ENCODE measurements around the gene MPV17. TPM values are rescaled to one million over a fixed set of nuclear protein-coding genes. Genes with fewer than 3 reads are reported as not detected.
A peak's percentile ranks its signal among the peaks of the same experiment; 100 is the strongest.

MPV17 gene
- total RNA-seq, 8 experiments from 2014 or later = 36.7 to 141 (median 68.9) TPM

- in situ Hi-C loops (cut with MboI; ENCODE audit: low pct_unique_long_range_greater_than_20kb in 2 of 9, low sequenced_read_pairs in 9 of 9, unreplicated experiment in 9 of 9) = no loop called here
- Histone ChIP-seq H3K4me1 (replicated peaks in 1 of 2) (no peaks in the 10 kb centered on the region), H3K4me3 (no peak overlapping the region), H3K27ac (no peak overlapping the region)
- 50 to 100% (median 83%) methylated on average over 1 to 5 of the region's 8 CpGs; no CpG with 5 or more reads in 4 of the 10 experiments for WGBS, 10 experiments
- ATAC-seq (replicated peaks in 6 of 8) = no peak
Observed at GRCh38 chr2:27315122-27315521, 7.8 kb downstream of the MPV17 start.

- Histone ChIP-seq H3K27ac (no peak overlapping the region), H3K4me3 (no peak overlapping the region), H3K4me1 (replicated peaks in 1 of 2) (no peaks in the 10 kb centered on the region)
- 65 to 100% (median 100%) methylated on average over 1 to 4 of the region's 9 CpGs; no CpG with 5 or more reads in 3 of the 10 experiments for WGBS, 10 experiments
- ATAC-seq (replicated peaks in 6 of 8) = peak in 1 of 8 experiments; percentile 4
- in situ Hi-C loops (cut with MboI; ENCODE audit: low pct_unique_long_range_greater_than_20kb in 2 of 9, low sequenced_read_pairs in 9 of 9, unreplicated experiment in 9 of 9) = no loop called here
Observed at GRCh38 chr2:27314709-27315108, 8.2 kb downstream of the MPV17 start.

GRCh38 chr2:27313882-27314645 is 8.8 kb downstream of the MPV17 start:
- Histone ChIP-seq H3K27ac (no peak overlapping the region), H3K4me3 (no peak overlapping the region), H3K4me1 (replicated peaks in 1 of 2) (no peaks in the 10 kb centered on the region)
- WGBS, 10 experiments = 84 to 100% (median 95%) methylated on average over 1 to 5 of the region's 8 CpGs; no CpG with 5 or more reads in 2 of the 10 experiments
- ATAC-seq (replicated peaks in 6 of 8) = no peak
- in situ Hi-C loops (cut with MboI; ENCODE audit: low pct_unique_long_range_greater_than_20kb in 2 of 9, low sequenced_read_pairs in 9 of 9, unreplicated experiment in 9 of 9) = no loop called here

- no peak for ATAC-seq (replicated peaks in 6 of 8)
- H3K4me1 ChIP-seq (replicated peaks in 1 of 2) = peaks cover 7 to 11% of the 10 kb centered on the region in 2 donors
- no peak overlapping the region for H3K27ac ChIP-seq
- in situ Hi-C loops (cut with MboI; ENCODE audit: low pct_unique_long_range_greater_than_20kb in 2 of 9, low sequenced_read_pairs in 9 of 9, unreplicated experiment in 9 of 9) = no loop called here
- WGBS, 10 experiments = 91 to 100% (median 100%) methylated on average over 1 of the region's 3 CpGs; no CpG with 5 or more reads in 7 of the 10 experiments
- no peak overlapping the region for H3K4me3 ChIP-seq
Observed at GRCh38 chr2:27312152-27312551, 10.7 kb downstream of the MPV17 start.

- ATAC-seq (replicated peaks in 6 of 8) = no peak
- Histone ChIP-seq H3K4me3 (no peak overlapping the region), H3K27ac (no peak overlapping the region), H3K4me1 (replicated peaks in 1 of 2) (peaks cover 11 to 20% of the 10 kb centered on the region in 2 donors)
- WGBS, 10 experiments = 94 to 100% (median 100%) methylated on average over 1 to 5 of the region's 6 CpGs; no CpG with 5 or more reads in 3 of the 10 experiments
- in situ Hi-C loops (cut with MboI; ENCODE audit: low pct_unique_long_range_greater_than_20kb in 2 of 9, low sequenced_read_pairs in 9 of 9, unreplicated experiment in 9 of 9) = no loop called here
Observed at GRCh38 chr2:27309651-27310050, 13.2 kb downstream of the MPV17 start.

GRCh38 chr2:27308359-27308881 is 14.5 kb downstream of the MPV17 start, which contains the start of gene UCN:
UCN (minus strand) TSS chr2:27308445; CDS start chr2:27307895, 550 bp downstream.
- Histone ChIP-seq H3K4me3 (peak within 1 kb of the TSS in 4 of 5 donors; percentile 5 to 20 (median 11)), H3K27ac (no peak within 1 kb of the TSS), H3K4me1 (replicated peaks in 1 of 2) (peaks cover 11 to 20% of the 10 kb centered on the region in 2 donors)
- 12 to 80% (median 25%) methylated on average over 1 to 9 of the region's 25 CpGs; no CpG with 5 or more reads in 5 of the 10 experiments for WGBS, 10 experiments
- in situ Hi-C loops (cut with MboI; ENCODE audit: low pct_unique_long_range_greater_than_20kb in 2 of 9, low sequenced_read_pairs in 9 of 9, unreplicated experiment in 9 of 9) = no loop called here
- peak; percentile 50 to 79 (median 74) for ATAC-seq (replicated peaks in 6 of 8)

- WGBS, 10 experiments = 7 to 20% (median 15%) methylated on average over 2 to 11 of the region's 75 CpGs; no CpG with 5 or more reads in 6 of the 10 experiments
- in situ Hi-C loops (cut with MboI; ENCODE audit: low pct_unique_long_range_greater_than_20kb in 2 of 9, low sequenced_read_pairs in 9 of 9, unreplicated experiment in 9 of 9) = no loop called here
- ATAC-seq (replicated peaks in 6 of 8) = peak; percentile 8 to 79 (median 76)
- no peak overlapping the region for H3K27ac ChIP-seq
- peak overlapping the region in 4 of 5 donors; percentile 5 to 20 (median 11) for H3K4me3 ChIP-seq
- peaks cover 11 to 20% of the 10 kb centered on the region in 2 donors for H3K4me1 ChIP-seq (replicated peaks in 1 of 2)
Observed at GRCh38 chr2:27307545-27308358, 15.1 kb downstream of the MPV17 start.

GRCh38 chr2:27307287-27307544 is 15.7 kb downstream of the MPV17 start:
- ATAC-seq (replicated peaks in 6 of 8) = no peak
- no CpG with 5 or more reads among the region's 14 CpGs for WGBS, 10 experiments
- Histone ChIP-seq H3K27ac (no peak overlapping the region), H3K4me3 (peak overlapping the region in 3 of 5 donors; percentile 5 to 20 (median 13)), H3K4me1 (replicated peaks in 1 of 2) (peaks cover 11 to 20% of the 10 kb centered on the region in 2 donors)
- in situ Hi-C loops (cut with MboI; ENCODE audit: low pct_unique_long_range_greater_than_20kb in 2 of 9, low sequenced_read_pairs in 9 of 9, unreplicated experiment in 9 of 9) = no loop called here

- WGBS, 10 experiments = 26% methylated on average over 3 of the region's 51 CpGs; no CpG with 5 or more reads in 9 of the 10 experiments
- peak in 6 of 8 experiments; percentile 7 to 17 (median 14) for ATAC-seq (replicated peaks in 6 of 8)
- Histone ChIP-seq H3K4me1 (replicated peaks in 1 of 2) (peaks cover 11 to 20% of the 10 kb centered on the region in 2 donors), H3K27ac (no peak overlapping the region), H3K4me3 (no peak overlapping the region)
- in situ Hi-C loops (cut with MboI; ENCODE audit: low pct_unique_long_range_greater_than_20kb in 2 of 9, low sequenced_read_pairs in 9 of 9, unreplicated experiment in 9 of 9) = no loop called here
Observed at GRCh38 chr2:27306573-27307286, 16.2 kb downstream of the MPV17 start.

- in situ Hi-C loops (cut with MboI; ENCODE audit: low pct_unique_long_range_greater_than_20kb in 2 of 9, low sequenced_read_pairs in 9 of 9, unreplicated experiment in 9 of 9) = no loop called here
- Histone ChIP-seq H3K27ac (no peak overlapping the region), H3K4me1 (replicated peaks in 1 of 2) (peaks cover 11 to 20% of the 10 kb centered on the region in 2 donors), H3K4me3 (no peak overlapping the region)
- ATAC-seq (replicated peaks in 6 of 8) = no peak
- WGBS, 10 experiments = 68% methylated on average over 20 of the region's 26 CpGs; no CpG with 5 or more reads in 9 of the 10 experiments
Observed at GRCh38 chr2:27306136-27306535, 16.8 kb downstream of the MPV17 start.

GRCh38 chr2:27305516-27305915 is 17.4 kb downstream of the MPV17 start:
- ATAC-seq (replicated peaks in 6 of 8) = no peak
- 40 to 100% (median 86%) methylated on average over 1 to 9 of the region's 16 CpGs; no CpG with 5 or more reads in 3 of the 10 experiments for WGBS, 10 experiments
- H3K27ac ChIP-seq = no peak overlapping the region

GRCh38 chr2:27304488-27305240 is 18.2 kb downstream of the MPV17 start:
- no peak for ATAC-seq (replicated peaks in 6 of 8)
- in situ Hi-C loops (cut with MboI; ENCODE audit: low pct_unique_long_range_greater_than_20kb in 2 of 9, low sequenced_read_pairs in 9 of 9, unreplicated experiment in 9 of 9) = no loop called here
- 45 to 86% (median 64%) methylated on average over 1 to 6 of the region's 13 CpGs; no CpG with 5 or more reads in 2 of the 10 experiments for WGBS, 10 experiments

More at GRCh38 chr2:27305516-27305915, 17.4 kb downstream of the MPV17 start:
- peaks cover 11 to 20% of the 10 kb centered on the region in 2 donors for H3K4me1 ChIP-seq (replicated peaks in 1 of 2)
- in situ Hi-C loops (cut with MboI; ENCODE audit: low pct_unique_long_range_greater_than_20kb in 2 of 9, low sequenced_read_pairs in 9 of 9, unreplicated experiment in 9 of 9) = no loop called here
- no peak overlapping the region for H3K4me3 ChIP-seq

More at GRCh38 chr2:27304488-27305240, 18.2 kb downstream of the MPV17 start:
- Histone ChIP-seq H3K4me1 (replicated peaks in 1 of 2) (peaks cover 11 to 20% of the 10 kb centered on the region in 2 donors), H3K27ac (no peak overlapping the region), H3K4me3 (no peak overlapping the region)
